T-helper 9 cell (primary cell): ENCODE data around the gene PGPEP1.

Experiments
- DNase-seq: peaks from one replicate; pipeline ENCODE4 v3.0.0-alpha.2; 2020
- total RNA-seq, 2 donors: gene quantifications; one replicate each; lab custom pipeline; 2026; lab: John Stamatoyannopoulos, UW

The PGPEP1 gene, protein sequence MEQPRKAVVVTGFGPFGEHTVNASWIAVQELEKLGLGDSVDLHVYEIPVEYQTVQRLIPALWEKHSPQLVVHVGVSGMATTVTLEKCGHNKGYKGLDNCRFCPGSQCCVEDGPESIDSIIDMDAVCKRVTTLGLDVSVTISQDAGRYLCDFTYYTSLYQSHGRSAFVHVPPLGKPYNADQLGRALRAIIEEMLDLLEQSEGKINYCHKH
- total RNA-seq = 45.5 to 48.0 reads per million in 2 donors

DNA sequence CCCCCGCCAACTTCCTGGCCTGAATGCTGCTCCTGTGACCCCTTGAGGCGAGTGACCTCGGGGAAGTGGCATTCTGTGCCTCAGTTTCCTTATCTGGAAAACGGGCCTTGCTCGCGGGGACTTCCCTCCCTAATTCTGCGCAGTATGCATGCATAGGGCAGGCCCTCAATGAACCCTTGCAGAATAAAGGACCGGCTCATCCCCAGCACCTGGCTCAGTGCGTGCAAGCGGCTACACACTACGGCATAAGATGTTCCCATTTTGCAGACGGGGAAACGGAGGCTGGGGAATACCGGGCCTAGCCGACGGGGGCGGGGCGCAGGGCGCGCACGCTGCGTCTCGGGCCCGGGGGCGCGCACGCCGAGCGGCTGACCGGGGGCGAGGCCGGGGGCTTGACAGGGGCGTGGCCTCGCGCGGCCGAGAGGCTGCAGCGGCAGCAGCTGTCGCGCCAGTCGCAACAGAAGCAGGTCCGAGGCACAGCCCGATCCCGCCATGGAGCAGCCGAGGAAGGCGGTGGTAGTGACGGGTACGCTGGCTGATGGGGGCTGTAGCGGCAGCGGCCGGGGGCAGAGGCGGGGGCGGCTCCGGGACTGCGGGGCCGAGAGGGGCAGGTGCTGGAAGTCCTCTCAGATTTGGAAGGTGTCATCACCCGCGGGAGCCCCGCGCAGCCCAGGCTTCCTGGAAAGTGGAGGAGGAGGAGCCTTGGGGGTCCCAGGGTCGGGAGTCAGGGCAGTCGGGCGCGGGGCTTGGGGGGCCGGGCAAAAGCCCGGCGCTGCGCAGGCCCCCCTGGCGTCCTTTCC, at the start of gene PGPEP1:
TSS of gene PGPEP1 (plus strand) at position 409 of the 800 bp plus-strand sequence. CDS start at position 493, 84 bp downstream.
- peak; percentile 34 for DNase-seq

DNA sequence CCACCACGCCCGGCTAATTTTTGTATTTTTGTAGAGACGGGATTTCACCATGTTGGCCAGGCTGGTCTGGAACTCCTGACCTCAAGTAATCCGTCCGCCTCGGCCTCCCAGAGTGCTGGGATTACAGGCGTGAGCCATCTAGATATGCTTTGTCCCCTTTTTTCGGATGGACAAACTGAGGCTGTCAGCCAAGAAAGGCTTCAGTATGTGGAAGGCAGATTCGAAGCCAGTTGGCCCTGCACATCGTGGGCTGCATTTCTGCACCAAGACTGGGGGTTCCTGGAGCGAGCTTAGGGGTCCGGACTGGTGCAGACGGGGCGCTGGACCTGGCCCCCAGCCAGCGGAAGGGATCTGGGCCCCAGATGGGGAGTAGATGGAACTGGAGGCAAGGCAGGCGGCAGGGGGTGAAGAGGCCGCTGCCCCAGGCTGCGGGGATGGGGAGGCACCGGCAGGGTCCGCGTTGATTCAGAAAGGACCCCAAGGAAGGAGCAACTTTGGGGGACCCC, 49.3 kb upstream of the PGPEP1 start:
- DNase-seq = no peak

DNA sequence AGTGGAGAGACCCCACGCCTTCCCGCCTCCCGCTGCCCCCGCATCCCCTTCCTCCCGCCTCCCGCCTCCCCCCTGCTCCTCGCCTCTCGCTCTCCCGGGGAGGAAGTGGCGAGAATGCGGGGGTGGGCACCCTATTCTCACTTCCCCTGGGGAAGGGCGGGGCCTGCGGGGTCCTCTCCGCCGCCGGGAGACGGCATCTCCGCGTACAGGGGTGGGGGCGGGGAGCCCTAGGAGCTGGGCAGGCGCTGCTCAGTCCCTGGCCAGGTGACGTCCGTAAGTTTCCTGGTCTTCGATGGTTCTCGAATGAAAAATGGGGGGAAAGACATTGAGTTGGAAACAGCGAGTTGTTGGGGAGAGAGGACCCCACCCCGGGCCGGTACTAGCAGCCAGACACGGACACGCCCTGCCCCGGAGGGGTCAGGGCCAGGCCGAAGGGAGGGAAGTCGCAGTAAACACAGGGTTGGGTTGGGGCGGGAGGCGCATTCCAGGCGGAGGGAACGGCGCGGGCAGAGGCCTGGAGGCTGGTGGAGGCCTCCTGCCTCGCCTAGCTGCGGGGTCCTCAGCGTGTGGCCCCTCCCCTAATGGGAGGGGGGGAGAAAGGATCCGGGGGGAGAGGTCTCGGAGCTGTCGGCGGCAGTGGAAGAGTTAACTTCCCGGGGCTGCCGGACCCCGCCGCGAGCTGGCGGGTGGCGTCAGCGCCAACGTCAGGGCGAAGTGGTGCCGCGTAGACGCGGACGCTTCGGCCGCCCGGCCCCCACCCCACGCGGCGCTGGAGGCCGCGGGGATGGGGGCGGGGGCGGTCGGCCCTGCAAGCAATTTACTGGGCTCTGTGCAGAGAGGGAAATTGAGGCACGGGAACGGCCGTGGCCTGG, 48.6 kb upstream of the PGPEP1 start:
- DNase-seq = peak; percentile 66

DNA sequence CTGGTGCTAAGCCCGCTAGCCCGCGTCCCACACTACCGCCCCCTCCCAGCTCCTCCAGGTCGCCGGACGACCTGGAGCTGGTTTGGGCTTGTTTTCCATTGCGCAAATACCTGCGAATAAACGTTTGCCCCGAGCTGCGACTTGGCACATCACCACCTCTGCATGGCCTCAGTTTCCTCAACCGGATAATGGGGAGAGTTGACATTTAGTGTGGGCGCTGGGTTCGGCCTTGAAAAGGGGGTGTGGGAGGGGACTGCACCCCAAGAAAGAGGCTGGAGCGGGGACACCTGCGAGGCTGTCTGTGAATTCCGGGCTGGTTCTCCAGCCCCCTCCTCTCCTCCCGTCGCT, 48.0 kb upstream of the PGPEP1 start:
- no peak for DNase-seq

DNA sequence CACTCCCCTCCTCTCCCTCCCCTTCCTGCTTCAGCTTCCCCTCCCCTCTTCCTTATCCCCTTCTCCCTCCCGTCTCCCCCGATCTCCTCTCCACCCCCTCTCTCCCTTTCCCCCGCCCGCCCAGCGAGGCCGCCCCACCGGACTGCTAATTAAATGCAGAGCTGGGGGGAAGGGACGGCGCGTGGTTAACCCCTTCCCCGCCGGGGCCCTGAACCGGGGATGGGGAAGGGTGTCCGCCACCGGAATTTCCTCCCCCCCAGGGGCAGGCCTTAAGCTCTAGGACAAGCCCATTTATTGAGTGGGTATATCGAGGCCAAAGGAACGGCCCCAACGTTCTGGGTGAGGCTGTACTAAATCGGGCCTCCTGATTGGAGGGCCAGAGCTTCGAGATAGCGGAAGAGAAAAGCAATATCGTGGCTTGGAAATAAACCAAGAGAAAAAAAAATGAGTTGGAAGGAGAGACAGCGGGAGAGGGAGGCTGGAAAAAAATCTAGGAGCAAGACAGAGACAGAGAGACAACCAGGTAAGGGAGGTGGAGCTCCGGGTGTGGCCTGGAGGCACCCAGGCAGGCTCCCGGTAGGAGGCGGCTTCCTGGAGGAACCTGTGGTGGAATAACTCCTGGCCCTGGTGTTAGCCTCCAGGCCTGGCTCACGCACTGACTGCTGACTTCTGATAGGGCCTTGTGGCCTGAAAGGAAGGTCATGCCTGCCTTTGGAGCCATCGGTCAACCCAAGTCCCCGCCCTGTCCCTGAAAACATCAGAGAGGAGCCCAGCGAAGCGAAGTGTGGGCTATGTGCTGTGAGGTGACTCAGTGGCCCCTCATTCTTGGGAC, 47.4 kb upstream of the PGPEP1 start:
- no peak for DNase-seq

DNA sequence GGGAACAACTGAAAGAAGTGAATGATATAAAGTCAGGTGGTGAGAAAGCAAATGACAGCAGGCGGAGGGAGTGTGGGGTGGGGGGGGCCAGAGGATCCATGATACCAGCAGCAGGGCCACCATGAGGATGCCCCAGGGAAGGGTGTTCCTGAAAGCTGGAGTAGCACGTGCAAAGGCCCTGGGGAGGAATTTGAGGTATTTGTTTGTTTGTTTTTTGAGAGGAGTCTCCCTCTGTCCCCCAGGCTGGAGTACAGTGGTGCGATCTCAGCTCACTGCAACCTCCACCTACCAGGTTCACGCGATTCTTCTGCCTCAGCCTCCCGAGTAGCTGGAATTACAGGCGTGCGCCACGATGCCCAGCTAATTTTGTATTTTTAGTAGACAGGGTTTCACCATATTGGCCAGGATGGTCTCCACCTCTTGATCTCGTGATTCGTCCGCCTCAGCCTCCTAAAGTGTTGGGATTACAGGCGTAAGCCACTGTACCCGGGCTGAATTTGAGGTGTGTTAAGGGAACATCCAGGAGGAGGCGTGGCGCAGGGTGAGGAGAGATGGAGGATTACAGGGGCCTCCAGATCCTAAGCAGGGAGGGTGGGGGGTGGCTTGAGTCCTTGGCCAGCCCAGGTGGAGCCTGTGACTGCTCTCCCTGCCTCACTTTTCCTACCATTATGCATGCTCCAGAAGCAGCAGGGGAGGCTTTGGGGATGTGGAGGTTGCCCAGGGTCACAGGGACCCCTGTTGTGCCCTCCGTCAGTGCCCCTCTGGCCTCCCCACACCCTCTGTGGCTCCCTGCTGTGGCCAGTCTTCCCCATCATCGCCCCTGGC, 46.5 kb upstream of the PGPEP1 start:
- no peak for DNase-seq

DNA sequence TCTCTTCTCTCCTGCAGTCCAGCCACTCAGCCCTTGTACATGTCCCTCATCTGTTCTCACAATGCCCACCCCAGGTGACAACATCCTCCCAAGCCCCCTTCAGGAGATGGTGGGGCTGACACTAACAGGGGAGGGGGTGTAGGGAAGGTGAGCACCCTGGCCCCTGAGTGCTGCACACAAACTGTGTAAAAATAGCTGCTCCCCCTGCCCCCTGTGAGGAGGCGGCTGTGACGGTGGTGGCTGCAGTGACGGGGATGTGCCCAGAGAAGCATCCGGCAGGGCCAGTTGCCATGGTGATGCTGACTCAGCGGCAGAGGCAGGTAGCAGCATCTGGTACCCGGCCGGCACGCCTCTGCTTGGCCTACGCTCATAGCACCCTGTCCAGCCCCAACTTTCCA, 45.9 kb upstream of the PGPEP1 start:
- peak; percentile 90 for DNase-seq

DNA sequence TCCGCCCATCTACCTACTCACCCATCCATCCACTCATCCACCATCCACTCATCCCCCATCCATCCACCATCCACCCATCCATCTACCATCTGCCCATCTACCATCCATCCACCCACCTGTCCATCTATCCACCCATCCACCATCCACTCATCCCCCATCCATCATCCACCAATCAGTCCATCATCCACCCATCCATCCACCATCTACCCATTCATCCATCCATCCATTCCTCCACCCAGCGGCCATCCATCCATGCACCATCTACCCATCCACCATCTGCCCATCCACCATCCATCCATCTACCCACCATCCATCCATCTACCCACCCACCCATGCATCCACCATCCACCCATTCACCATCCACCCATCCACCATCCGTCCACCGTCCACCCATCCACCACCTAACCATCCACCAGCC, 45.4 kb upstream of the PGPEP1 start:
- no peak for DNase-seq

DNA sequence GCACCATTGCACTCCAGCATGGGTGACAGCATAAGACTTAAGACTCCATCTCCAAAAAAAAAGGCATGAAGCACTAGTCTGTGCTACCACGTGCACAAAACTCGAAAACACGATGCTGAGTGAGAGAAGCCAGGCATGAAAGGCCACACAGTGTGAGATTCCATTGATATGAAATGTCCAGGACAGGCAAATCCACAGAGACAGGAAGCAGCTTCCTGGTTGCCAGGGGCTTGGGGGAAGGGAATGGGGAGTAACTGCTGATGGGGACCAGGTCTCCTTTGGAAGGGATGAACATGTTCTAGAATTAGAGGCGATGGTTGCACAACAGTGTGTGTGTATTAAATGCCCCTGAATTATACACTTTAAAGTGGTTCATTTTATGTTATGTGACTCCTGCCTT, 43.1 kb upstream of the PGPEP1 start:
- DNase-seq = no peak

DNA sequence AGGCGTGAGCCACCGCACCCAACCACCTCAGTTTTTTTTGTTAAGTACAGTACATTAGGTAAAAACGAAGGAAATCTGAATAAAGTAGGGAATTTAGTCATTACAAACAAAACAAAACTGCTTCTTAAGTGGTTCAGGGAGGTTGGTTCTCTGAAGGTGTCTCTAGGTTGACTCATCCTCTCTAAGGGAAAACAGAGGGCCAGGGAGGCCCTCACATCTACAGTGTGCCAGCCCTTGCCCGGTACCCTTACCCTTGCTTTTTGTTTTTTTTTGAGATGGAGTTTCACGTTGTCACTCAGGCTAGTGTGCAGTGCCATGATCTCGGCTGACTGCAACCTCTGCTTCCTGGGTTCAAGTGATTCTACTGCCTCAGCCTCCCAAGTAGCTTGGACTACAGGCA, 41.8 kb upstream of the PGPEP1 start:
- no peak for DNase-seq

DNA sequence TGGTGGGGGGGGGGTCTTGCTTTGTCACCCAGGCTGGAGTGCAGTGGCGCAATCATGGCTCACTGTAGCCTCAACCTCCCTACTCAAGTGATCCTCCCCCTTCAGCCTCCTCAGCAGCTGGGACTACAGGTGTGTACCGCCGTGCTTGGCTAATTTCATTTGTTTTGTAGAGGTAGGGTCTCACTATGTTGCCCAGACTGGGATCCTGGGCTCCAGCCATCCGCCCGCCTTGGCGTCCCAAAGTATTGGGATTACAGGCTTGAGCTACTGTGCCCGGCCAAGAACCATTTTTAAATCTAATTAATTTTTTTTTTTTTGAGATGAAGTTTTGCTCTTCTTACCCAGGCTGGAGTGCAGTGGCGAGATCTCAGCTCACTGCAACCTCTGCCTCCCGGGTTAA, 40.7 kb upstream of the PGPEP1 start:
- no peak for DNase-seq

DNA sequence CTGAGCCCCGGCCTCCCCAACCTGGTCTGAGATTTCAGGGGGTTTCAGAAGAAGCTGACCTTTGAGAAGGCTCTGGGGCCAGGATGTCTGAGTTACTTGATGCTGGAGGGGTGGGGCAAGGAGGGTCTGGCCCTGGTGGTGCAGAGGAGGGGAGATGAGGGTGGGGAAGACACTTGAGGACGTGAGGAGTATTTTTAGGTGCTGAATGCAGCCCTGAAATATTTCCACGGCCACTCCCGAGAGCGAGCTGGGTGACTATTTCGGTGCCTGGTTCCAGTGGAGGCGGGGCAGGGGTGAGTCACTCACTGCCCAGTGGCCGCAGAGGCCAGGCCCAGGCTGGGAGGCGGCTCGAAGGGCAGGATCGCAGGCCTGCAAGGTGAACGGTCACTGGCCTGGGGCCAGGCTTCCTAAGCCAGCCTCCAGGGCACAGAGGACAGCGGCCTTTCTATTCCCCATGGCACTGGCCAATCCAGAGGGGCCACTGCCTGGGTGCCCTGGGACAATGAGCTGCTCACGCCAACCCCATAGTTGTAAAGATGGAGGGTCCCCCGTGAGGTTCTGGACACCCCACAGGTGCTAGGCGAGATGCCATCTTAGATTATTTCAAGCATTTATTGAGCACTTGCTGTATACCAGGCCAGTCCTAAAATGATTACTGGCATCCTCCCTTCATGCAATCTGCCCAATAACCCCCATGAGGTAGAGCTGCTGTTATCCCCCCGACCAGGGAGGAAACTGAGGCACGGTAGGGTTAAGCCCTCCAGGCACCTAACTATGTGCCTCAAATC, 39.3 kb upstream of the PGPEP1 start:
- no peak for DNase-seq

DNA sequence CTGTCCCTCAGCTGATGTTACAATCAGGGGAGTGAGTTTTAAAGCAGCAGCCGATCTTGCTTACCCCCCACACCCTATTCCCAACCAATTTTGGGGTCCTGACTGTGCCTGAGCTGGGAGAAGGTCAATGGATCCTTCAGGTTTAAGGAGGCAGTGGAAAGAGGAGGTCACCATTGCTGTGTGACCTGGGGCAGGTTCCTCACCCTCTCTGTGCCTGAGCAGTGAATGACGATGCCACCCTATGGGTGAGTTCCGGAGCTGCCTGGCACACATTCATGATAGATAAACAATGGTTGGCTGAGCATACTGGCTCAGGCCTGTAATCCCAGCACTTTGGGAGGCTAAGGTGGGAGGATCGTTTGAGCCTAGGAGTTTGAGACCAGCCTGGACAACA, 38.7 kb upstream of the PGPEP1 start:
- no peak for DNase-seq

DNA sequence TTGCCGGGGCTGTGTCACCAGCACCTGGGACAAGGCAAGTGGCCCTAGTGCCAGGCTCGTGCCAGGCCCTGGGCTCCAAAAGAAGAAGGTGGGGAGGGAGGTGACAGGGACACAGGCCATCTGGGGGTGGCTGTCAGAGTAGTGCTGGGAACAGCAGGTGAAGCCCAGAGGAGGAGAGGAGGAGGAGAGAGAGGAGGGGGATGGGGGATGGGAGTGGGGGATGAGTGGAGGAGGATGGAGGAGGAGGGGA, 36.3 kb upstream of the PGPEP1 start:
- no peak for DNase-seq

DNA sequence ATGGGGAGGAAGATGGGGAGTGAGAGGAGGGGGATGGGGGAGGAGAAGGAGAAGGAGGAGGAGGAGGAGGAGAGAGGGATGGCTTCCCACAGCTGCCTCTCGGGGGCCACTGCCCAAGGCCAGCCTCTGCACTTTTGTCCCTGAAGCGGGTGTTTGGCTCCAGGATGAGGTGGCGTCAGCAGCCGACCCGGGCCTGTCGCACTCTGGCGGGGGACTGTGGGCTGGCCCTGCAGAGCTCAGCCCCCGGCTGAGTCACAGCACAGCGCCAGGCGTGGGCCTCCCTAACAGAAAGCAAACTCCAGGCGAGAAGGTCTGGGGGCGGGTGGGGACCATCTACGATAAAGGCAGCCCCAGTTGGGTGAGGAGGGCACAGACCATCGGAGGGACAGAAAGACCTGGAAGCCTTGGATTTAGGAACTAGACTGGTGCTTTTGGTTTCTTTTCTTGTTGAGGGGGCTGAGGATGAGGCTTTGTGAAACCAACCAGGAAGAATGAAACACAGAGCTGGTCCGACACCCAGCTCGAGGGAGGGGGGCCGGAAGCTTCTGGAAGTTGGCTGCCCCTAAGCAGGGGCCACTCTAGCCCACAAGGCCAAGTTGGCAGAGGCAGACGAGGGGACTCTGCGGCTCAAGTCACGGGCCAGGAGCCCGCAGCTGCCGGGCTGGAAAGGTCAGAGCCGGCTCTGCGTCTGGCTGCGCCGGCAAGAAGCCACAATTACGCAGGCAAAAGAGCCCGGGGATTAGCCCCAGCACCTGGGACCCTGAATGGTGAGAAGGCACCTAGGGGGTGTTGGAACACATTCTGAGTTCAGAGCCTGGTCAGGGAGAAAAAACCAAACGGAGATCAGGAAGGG, 35.7 kb upstream of the PGPEP1 start:
- peak; percentile 75 for DNase-seq

DNA sequence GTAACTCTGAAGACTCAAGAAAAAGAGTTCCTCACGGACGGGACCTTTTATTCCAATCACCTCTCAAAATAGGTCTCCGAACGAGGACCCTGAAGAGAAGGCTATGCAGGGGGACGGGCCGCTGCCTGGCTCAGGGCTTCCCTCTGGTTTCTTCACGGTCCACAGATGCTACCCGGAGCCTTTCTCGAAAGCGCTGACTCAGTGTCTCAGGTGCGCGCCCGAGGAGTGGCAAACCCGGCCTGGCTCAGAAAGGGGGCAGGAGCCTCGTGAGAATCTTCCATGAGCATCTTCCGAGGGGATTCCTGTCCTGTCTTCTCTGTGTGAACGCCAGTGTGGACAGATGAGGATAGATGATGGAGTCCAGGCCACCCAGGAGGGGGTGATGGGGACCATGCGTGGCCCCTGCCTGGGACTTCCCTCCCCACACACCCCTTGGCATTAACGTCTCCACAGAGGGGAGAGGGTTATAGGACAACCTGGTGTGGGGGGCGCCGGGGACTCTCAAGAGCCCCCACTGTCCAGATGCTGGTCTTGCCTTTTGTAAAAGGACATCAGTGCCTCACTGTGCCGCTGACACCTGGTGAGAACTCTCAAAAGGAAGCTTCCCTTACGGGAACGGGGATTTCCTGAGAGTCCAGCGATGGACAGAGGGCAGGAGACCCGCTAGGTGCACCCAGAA, 34.0 kb upstream of the PGPEP1 start:
- DNase-seq = no peak

DNA sequence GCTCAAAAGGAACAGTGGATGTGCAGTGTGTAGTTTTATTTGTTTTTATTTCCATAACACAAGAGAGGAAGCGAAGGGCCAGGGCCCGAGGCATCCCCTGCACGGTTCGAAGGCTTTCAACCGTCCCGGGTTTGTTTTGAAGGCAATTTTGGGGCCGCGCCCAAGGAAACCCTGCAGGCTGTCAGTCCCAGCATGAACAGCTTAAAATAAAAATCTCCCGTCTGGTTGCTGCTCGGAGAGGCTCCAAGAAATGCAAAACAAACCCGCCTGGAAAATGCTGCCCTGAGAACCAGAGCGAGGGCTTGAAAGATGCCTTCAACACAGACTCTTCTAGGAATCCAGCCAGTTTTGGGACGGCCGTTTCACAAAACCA, 33.5 kb upstream of the PGPEP1 start:
- no peak for DNase-seq

DNA sequence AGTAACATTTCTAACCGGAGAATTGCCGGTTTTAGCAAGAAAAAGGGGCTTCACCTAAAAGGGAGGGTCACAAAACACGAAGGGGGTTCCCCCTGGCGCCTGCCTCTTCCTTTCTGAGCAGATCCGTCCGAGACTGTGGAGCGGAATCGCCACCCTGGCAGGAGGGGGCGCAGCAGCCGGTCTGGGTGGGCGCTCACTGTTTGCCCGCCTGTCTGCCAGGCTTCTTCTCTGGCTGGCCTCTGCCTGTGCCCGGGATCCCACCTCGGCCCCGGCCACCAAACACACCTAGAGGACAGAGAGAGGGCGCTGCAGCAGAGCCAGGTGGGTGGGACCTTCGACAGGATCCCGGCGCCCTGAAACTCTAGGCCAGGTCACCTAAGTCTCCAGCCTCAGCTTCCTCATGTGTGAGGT, 33.1 kb upstream of the PGPEP1 start:
- DNase-seq = peak; percentile 30
